Measurements from ENCODE around the gene GOLGA6L9. TPM values are rescaled to one million over a fixed set of nuclear protein-coding genes. Genes with fewer than 3 reads are reported as not detected.
"Not testable (repeated sequence)": the region's sequence is repeated elsewhere in the genome, so short reads cannot be mapped to it uniquely, and the experiment has no call there.

Gene GOLGA6L9
- total and polyA plus RNA-seq, 2 donors from 2014 or later = 1.3 to 2.9 TPM

DNA sequence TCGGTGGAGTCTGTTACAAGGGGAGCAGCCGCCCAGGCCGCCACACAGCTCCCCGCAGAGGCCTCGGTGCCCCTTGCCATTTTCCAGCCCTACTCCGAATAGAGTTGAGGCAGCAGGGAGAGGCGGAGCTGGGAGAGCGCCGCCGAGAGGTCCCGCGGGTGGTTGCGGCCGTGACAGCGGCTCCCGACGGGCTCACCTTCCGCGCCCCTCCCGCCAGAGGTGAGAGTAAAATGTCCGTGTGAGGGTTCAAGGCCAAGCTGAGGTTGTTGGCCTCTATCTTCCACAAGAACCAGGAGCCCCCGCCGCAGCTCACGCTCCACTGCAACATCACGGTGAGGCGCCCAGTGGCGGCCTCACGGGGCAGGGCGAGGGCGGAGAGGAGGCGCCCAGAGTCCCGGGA is 15.8 kb downstream of the GOLGA6L9 start:
- H3K4me1 ChIP-seq (ENCODE audit: control insufficient read depth in 2 of 3, insufficient read depth in 2 of 3, low read depth in 1 of 3, low read length in 3 of 3); H3K27ac ChIP-seq (ENCODE audit: low read depth in 2 of 2, low read length in 2 of 2); FAIRE-seq; H3K9me3 ChIP-seq (ENCODE audit: control insufficient read depth in 2 of 3, insufficient read depth in 1 of 3, low read length in 3 of 3); intact Hi-C loops (cut with DNase I); H3K9ac ChIP-seq (ENCODE audit: low read length in 3 of 3); H3K4me3 ChIP-seq (ENCODE audit: low read length in 3 of 3); H3K27me3 ChIP-seq (ENCODE audit: control insufficient read depth, insufficient read depth, low read length); H3K36me3 ChIP-seq (ENCODE audit: control insufficient read depth in 2 of 3, insufficient read depth in 3 of 3, low read length in 3 of 3): not testable (repeated sequence)
- DNase-seq = peak in 1 of 5 donors; percentile 77

DNA sequence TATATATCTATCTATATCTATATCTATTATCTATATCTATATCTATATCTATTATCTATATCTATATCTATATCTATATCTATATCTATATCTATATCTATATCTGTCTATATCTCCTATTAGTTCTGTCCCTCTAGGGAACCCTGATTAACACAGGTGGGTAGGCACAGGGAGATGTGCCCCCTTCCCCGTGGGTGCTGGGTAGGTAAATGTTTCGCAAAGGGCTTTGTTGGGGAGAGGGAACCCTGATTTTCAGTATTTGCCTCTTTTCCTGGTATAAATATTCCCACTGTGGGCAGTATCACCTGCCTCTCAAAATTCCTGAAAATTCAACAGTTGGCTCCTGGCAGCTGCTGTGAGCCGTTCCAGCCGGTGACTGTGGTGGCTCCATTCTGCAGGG is 27.7 kb downstream of the GOLGA6L9 start:
- H3K4me3 ChIP-seq (ENCODE audit: low read length in 3 of 3); DNase-seq; H3K9ac ChIP-seq (ENCODE audit: low read length in 3 of 3); H3K9me3 ChIP-seq (ENCODE audit: control insufficient read depth in 2 of 3, insufficient read depth in 1 of 3, low read length in 3 of 3); H3K27ac ChIP-seq (ENCODE audit: low read depth in 2 of 2, low read length in 2 of 2); FAIRE-seq; intact Hi-C loops (cut with DNase I); H3K36me3 ChIP-seq (ENCODE audit: control insufficient read depth in 2 of 3, insufficient read depth in 3 of 3, low read length in 3 of 3); H3K4me1 ChIP-seq (ENCODE audit: control insufficient read depth in 2 of 3, insufficient read depth in 2 of 3, low read depth in 1 of 3, low read length in 3 of 3); H3K27me3 ChIP-seq (ENCODE audit: control insufficient read depth, insufficient read depth, low read length): not testable (repeated sequence)

DNA sequence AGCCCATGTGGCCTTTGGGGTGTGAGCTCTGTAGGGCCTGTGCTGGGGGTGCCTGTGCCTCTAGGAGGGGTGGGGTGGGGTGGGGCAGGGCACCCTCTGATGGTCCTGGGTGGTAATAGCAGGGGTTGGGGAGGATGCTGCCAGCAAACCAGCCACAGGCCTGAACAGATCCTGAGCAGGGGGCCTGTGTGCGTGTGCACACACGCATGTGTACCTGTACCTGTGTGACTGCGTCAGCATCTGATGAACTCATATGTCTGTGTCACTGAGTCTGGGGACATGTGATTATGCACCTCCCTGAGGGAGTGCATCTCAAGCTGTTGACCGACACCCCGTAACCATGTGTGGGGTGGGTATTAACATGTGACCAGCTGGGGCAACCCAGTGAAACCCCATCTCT is 36.0 kb downstream of the GOLGA6L9 start:
- H3K9me3 ChIP-seq (ENCODE audit: control insufficient read depth in 2 of 3, insufficient read depth in 1 of 3, low read length in 3 of 3); H3K4me3 ChIP-seq (ENCODE audit: low read length in 3 of 3); H3K27me3 ChIP-seq (ENCODE audit: control insufficient read depth, insufficient read depth, low read length); DNase-seq; H3K27ac ChIP-seq (ENCODE audit: low read depth in 2 of 2, low read length in 2 of 2); H3K36me3 ChIP-seq (ENCODE audit: control insufficient read depth in 2 of 3, insufficient read depth in 3 of 3, low read length in 3 of 3); H3K4me1 ChIP-seq (ENCODE audit: control insufficient read depth in 2 of 3, insufficient read depth in 2 of 3, low read depth in 1 of 3, low read length in 3 of 3); intact Hi-C loops (cut with DNase I); FAIRE-seq; H3K9ac ChIP-seq (ENCODE audit: low read length in 3 of 3): not testable (repeated sequence)

DNA sequence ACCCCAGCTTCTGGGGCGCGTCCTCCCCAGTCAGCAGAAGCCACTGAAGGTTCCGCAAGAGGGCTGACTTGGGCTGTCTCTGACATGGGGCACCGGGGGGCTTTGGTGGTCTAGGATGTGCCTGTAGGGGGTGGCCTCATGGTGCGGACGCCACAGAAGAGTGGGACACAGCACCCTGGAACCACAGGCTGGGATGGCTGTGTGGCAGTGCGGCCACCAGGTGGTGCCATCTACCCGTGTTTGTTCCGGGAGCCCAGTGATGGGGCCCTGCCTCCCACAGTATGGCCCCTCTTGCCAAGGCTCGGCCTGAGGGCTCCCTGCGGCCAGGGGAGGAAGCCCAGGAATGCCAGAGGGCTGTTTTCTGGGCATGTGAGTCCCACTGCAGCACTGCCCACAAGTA is 38.6 kb downstream of the GOLGA6L9 start:
- intact Hi-C loops (cut with DNase I); H3K9me3 ChIP-seq (ENCODE audit: control insufficient read depth in 2 of 3, insufficient read depth in 1 of 3, low read length in 3 of 3); H3K36me3 ChIP-seq (ENCODE audit: control insufficient read depth in 2 of 3, insufficient read depth in 3 of 3, low read length in 3 of 3); H3K9ac ChIP-seq (ENCODE audit: low read length in 3 of 3); H3K4me1 ChIP-seq (ENCODE audit: control insufficient read depth in 2 of 3, insufficient read depth in 2 of 3, low read depth in 1 of 3, low read length in 3 of 3); H3K27me3 ChIP-seq (ENCODE audit: control insufficient read depth, insufficient read depth, low read length); H3K4me3 ChIP-seq (ENCODE audit: low read length in 3 of 3); FAIRE-seq; H3K27ac ChIP-seq (ENCODE audit: low read depth in 2 of 2, low read length in 2 of 2): not testable (repeated sequence)
- peak in 1 of 5 donors; percentile 43 for DNase-seq

DNA sequence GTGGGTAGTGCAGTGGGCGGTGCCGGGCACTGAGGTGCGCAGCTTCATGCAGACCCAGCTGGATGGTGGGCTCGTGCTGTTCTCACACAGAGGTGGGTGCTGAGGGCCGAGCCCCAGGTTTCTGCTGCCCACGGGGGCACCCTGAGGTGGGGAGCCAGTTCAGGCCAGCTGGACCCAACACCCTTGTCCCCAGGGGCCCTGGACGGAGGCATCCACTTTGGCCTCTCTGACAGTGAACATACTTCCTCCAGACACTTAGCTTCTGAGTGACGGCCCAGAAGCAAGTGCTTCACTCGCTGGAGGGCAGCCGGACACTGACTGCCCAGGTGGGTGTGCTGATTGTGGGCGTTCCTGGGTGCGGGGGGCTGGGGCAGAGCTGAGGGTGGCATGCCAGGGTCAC is 39.8 kb downstream of the GOLGA6L9 start:
- not testable (repeated sequence) for DNase-seq; FAIRE-seq; H3K27me3 ChIP-seq (ENCODE audit: control insufficient read depth, insufficient read depth, low read length)

DNA sequence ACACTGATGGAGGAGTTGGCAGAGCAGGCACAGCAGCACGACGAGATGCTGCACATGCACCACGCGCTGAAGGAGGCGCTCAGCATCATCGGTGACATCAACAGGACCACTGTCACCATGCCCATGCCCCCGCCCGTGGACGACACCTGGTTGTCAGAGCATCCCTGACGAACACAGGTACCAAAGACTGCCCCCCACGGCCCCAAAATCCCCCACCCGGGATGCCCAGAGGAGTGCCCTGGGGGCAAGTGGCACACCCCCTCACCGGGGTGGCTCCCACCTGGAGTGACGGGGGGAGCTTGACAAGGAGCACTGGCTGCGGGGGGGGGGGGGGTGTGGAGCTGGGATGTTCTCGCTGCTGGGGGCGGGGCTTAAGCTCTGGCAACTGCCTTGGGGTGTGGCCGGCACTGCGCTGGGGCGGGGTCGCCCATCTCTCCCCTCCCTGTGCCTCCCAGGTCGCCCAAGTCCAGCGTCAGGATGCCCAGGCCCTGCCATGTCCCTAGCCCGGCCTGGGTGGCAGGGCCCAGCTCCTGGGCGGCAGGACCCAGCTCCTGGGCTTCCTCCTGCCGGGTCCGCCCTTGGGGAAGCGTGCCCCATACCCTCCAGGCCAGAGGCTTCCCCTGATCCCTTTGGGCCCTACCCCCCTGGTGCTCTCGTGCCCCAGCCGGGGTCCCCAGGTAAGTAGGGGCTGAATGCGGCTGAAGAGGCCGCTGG is 42.8 kb downstream of the GOLGA6L9 start:
- not testable (repeated sequence) for H3K9me3 ChIP-seq (ENCODE audit: control insufficient read depth in 2 of 3, insufficient read depth in 1 of 3, low read length in 3 of 3)
- DNase-seq = peak in 2 of 5 donors; percentile 50 to 76

More for the DNA sequence above, 39.8 kb downstream of the GOLGA6L9 start:
- H3K9me3 ChIP-seq (ENCODE audit: control insufficient read depth in 2 of 3, insufficient read depth in 1 of 3, low read length in 3 of 3); H3K4me3 ChIP-seq (ENCODE audit: low read length in 3 of 3); H3K27ac ChIP-seq (ENCODE audit: low read depth in 2 of 2, low read length in 2 of 2); H3K4me1 ChIP-seq (ENCODE audit: control insufficient read depth in 2 of 3, insufficient read depth in 2 of 3, low read depth in 1 of 3, low read length in 3 of 3); H3K36me3 ChIP-seq (ENCODE audit: control insufficient read depth in 2 of 3, insufficient read depth in 3 of 3, low read length in 3 of 3); H3K9ac ChIP-seq (ENCODE audit: low read length in 3 of 3); intact Hi-C loops (cut with DNase I): not testable (repeated sequence)

DNA sequence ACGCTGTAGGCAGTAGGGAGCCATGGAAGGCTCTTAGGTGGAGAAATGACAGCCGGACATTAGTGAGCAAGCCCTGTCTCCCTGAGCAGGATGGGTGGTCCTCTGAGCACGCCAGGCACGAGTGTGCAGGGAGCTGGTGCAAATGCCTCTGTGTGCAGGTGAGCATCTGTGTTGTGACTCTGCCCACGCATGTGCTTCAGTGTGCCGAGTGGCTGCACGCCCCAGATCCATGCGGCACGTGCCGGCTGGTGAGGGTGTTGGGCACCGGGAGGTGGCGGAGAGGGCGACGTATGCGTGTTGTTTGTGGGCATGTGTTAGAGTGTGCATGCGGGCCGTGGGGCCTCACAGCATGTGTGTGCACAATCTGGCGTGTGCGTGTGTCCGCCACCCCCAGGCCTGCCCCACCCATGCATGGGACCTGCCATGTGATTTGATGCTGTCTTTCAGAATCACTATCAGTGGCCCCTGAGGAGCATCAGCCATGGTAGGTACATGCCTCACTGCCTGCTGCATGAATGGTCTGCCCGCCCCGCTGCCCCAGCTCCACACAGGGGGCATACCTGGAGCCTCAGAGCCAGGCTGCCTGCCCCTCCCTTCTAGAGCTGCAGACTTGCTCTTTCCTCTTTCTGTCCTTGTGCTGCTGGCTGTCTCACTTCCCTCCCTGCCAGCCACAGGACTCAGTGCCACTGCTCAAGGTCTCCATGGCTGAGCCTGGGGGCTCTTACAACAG is 45.1 kb downstream of the GOLGA6L9 start:
- H3K9ac ChIP-seq (ENCODE audit: low read length in 3 of 3); FAIRE-seq; H3K4me1 ChIP-seq (ENCODE audit: control insufficient read depth in 2 of 3, insufficient read depth in 2 of 3, low read depth in 1 of 3, low read length in 3 of 3); H3K4me3 ChIP-seq (ENCODE audit: low read length in 3 of 3); intact Hi-C loops (cut with DNase I); H3K9me3 ChIP-seq (ENCODE audit: control insufficient read depth in 2 of 3, insufficient read depth in 1 of 3, low read length in 3 of 3); H3K27me3 ChIP-seq (ENCODE audit: control insufficient read depth, insufficient read depth, low read length); H3K27ac ChIP-seq (ENCODE audit: low read depth in 2 of 2, low read length in 2 of 2); H3K36me3 ChIP-seq (ENCODE audit: control insufficient read depth in 2 of 3, insufficient read depth in 3 of 3, low read length in 3 of 3): not testable (repeated sequence)
- DNase-seq = peak in 1 of 5 donors; percentile 61

More for the DNA sequence above, 42.8 kb downstream of the GOLGA6L9 start:
- FAIRE-seq; H3K9ac ChIP-seq (ENCODE audit: low read length in 3 of 3); H3K27ac ChIP-seq (ENCODE audit: low read depth in 2 of 2, low read length in 2 of 2); intact Hi-C loops (cut with DNase I); H3K27me3 ChIP-seq (ENCODE audit: control insufficient read depth, insufficient read depth, low read length); H3K4me3 ChIP-seq (ENCODE audit: low read length in 3 of 3); H3K4me1 ChIP-seq (ENCODE audit: control insufficient read depth in 2 of 3, insufficient read depth in 2 of 3, low read depth in 1 of 3, low read length in 3 of 3); H3K36me3 ChIP-seq (ENCODE audit: control insufficient read depth in 2 of 3, insufficient read depth in 3 of 3, low read length in 3 of 3): not testable (repeated sequence)

DNA sequence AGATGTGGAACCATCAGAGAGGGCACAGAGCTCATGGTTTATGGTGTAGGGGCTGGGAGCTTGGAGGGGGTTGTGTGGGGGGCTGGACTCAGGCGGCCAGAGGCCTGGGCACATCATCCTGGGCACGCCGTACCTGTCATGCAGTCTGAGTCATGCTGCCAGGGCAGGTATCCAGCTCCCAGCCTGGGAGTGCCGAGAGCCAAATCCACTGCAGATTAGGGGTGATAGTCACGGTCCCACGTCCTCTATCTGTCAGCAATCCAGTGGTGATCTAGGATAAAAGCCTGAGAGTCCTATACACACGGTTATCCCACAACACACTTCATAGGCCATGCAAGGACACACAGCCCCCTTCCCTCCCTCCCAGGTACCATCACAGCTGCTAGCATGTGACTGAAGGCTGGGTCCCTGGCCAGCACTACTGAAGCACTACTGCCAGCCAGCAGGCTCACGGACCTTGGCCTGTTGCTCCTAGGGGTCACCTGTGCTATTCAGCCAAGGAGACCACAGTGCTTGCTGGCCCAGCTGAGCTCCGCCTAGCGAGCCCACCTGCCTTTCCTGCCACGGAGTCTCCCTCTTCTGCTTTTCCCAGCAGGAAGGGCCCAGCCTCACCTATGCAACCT is 45.8 kb downstream of the GOLGA6L9 start:
- H3K9ac ChIP-seq (ENCODE audit: low read length in 3 of 3); intact Hi-C loops (cut with DNase I); H3K4me3 ChIP-seq (ENCODE audit: low read length in 3 of 3); H3K36me3 ChIP-seq (ENCODE audit: control insufficient read depth in 2 of 3, insufficient read depth in 3 of 3, low read length in 3 of 3); H3K27me3 ChIP-seq (ENCODE audit: control insufficient read depth, insufficient read depth, low read length); H3K9me3 ChIP-seq (ENCODE audit: control insufficient read depth in 2 of 3, insufficient read depth in 1 of 3, low read length in 3 of 3); FAIRE-seq; H3K4me1 ChIP-seq (ENCODE audit: control insufficient read depth in 2 of 3, insufficient read depth in 2 of 3, low read depth in 1 of 3, low read length in 3 of 3); H3K27ac ChIP-seq (ENCODE audit: low read depth in 2 of 2, low read length in 2 of 2): not testable (repeated sequence)
- DNase-seq = peak in 1 of 5 donors; percentile 52

Data from kidney (tissue), 11 donors.